K562 (cell line): ENCODE results near the gene ANO1.

ENCODE experiments used
- ATF2 ChIP-seq: sonication (generic); formaldehyde crosslinking; IDR thresholded peaks from 2 replicates; pipeline ENCODE4 v1.8.1; 2022; ENCODE audit warnings: missing genetic modification reagents
- FOXJ3 ChIP-seq: sonication (generic); formaldehyde crosslinking; IDR thresholded peaks from 2 replicates; pipeline ENCODE4 v1.4.0; 2020; ENCODE audit warnings: mild to moderate bottlenecking, missing genetic modification reagents
- MCM5 ChIP-seq: fragments of 450-650 bp; IDR thresholded peaks from 2 replicates; pipeline ENCODE4 v1.6.1; 2016; ENCODE audit warnings: low read depth
- MXI1 ChIP-seq: IDR thresholded peaks from 2 replicates; pipeline ENCODE4 v1.6.1; 2011; ENCODE audit warnings: low read depth, mild to moderate bottlenecking, improper control_type of control experiment, low read length
- POLR2AphosphoS5 ChIP-seq: IDR thresholded peaks from 2 replicates; pipeline ENCODE4 v1.6.1; 2011; ENCODE audit warnings: mild to moderate bottlenecking, low read depth, low read length, moderate library complexity; ENCODE audit not compliant: control insufficient read depth, insufficient read depth
- RBM39 ChIP-seq: fragments of 200-400 bp; formaldehyde crosslinking; optimal IDR thresholded peaks from 2 replicates; pipeline ENCODE3; 2018; ENCODE audit warnings: low read depth, low read length
- SAFB ChIP-seq: fragments of 200-400 bp; formaldehyde crosslinking; IDR thresholded peaks from 2 replicates; pipeline ENCODE4 v1.6.1; 2017; ENCODE audit warnings: low read depth, low read length, borderline replicate concordance
- XRCC5 ChIP-seq: fragments of 200-400 bp; formaldehyde crosslinking; IDR thresholded peaks from 2 replicates; pipeline ENCODE4 v1.6.1; 2017; ENCODE audit warnings: low read depth, mild to moderate bottlenecking, low read length
- ZNF174 ChIP-seq: fragments of 250-450 bp; sonication (Bioruptor Pico); IDR thresholded peaks from 2 replicates; pipeline ENCODE4 v1.4.0; 2020; ENCODE audit warnings: mild to moderate bottlenecking
- TF ChIP-seq, protein P1 (sequence below): fragments of 450-650 bp; formaldehyde crosslinking; IDR thresholded peaks from 2 replicates; pipeline ENCODE4 v1.4.0; 2022; ENCODE audit warnings: missing genetic modification characterization
- TF ChIP-seq, protein P2 (sequence below), 3 experiments: IDR thresholded peaks in 2 of 3; conservative IDR thresholded peaks in 1 of 3; 2 replicates each; pipeline ENCODE4 v1.5.1; 2011 to 2012; ENCODE audit warnings: low read length in 3 of 3, mild to moderate bottlenecking in 3 of 3, control low read depth in 2 of 3, improper control_type of control experiment in 1 of 3, inconsistent platforms in 1 of 3, low read depth in 1 of 3, mixed read lengths in 1 of 3, moderate library complexity in 1 of 3; ENCODE audit not compliant: insufficient read depth in 2 of 3
- TF ChIP-seq, protein P3 (sequence below): conservative IDR thresholded peaks from 2 replicates; pipeline ENCODE4 v1.6.1; 2011; ENCODE audit warnings: low read depth, mild to moderate bottlenecking, low read length; ENCODE audit not compliant: control insufficient read depth

GRCh38 chr11:70032470-70032795 lies 45.7 kb upstream of the ANO1 start:
- TF ChIP-seq, protein P1, sequence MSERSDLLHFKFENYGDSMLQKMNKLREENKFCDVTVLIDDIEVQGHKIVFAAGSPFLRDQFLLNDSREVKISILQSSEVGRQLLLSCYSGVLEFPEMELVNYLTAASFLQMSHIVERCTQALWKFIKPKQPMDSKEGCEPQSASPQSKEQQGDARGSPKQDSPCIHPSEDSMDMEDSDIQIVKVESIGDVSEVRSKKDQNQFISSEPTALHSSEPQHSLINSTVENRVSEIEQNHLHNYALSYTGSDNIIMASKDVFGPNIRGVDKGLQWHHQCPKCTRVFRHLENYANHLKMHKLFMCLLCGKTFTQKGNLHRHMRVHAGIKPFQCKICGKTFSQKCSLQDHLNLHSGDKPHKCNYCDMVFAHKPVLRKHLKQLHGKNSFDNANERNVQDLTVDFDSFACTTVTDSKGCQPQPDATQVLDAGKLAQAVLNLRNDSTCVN (CRISPR knock-in tag) = no peak
- TF ChIP-seq, protein P2, sequence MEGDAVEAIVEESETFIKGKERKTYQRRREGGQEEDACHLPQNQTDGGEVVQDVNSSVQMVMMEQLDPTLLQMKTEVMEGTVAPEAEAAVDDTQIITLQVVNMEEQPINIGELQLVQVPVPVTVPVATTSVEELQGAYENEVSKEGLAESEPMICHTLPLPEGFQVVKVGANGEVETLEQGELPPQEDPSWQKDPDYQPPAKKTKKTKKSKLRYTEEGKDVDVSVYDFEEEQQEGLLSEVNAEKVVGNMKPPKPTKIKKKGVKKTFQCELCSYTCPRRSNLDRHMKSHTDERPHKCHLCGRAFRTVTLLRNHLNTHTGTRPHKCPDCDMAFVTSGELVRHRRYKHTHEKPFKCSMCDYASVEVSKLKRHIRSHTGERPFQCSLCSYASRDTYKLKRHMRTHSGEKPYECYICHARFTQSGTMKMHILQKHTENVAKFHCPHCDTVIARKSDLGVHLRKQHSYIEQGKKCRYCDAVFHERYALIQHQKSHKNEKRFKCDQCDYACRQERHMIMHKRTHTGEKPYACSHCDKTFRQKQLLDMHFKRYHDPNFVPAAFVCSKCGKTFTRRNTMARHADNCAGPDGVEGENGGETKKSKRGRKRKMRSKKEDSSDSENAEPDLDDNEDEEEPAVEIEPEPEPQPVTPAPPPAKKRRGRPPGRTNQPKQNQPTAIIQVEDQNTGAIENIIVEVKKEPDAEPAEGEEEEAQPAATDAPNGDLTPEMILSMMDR (IDR thresholded peaks at IDR 0.05 in 2 of 3, conservative IDR thresholded peaks at IDR 0.05 in 1 of 3; ENCODE audit: insufficient read depth in 2 of 3, low read depth in 1 of 3, low read length in 3 of 3) = no peak
- TF ChIP-seq FOXJ3 (CRISPR knock-in tag) (no peak), ATF2 (CRISPR knock-in tag) (no peak), MCM5 (no peak), MXI1 (no peak), ZNF174 (CRISPR knock-in tag) (no peak), SAFB (no peak), XRCC5 (no peak), RBM39 (no peak), POLR2AphosphoS5 (no peak)
- TF ChIP-seq, protein P3, sequence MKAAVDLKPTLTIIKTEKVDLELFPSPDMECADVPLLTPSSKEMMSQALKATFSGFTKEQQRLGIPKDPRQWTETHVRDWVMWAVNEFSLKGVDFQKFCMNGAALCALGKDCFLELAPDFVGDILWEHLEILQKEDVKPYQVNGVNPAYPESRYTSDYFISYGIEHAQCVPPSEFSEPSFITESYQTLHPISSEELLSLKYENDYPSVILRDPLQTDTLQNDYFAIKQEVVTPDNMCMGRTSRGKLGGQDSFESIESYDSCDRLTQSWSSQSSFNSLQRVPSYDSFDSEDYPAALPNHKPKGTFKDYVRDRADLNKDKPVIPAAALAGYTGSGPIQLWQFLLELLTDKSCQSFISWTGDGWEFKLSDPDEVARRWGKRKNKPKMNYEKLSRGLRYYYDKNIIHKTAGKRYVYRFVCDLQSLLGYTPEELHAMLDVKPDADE = no peak
